NT2/D1 (cell line): ENCODE data around the gene FBLN7.

Source experiments
- DNase-seq: peaks from one replicate; pipeline ENCODE4 v3.0.0-alpha.2; 2011; ENCODE audit warnings: low read depth, low spot score
- H3K27me3 ChIP-seq: 2 replicates; pipeline ENCODE4 v1.6.0; 2011; ENCODE audit warnings: mild to moderate bottlenecking; ENCODE audit not compliant: insufficient read length, insufficient read depth
- H3K36me3 ChIP-seq: 2 replicates; pipeline ENCODE4 v1.6.1; 2011; ENCODE audit warnings: mild to moderate bottlenecking, low read length, mixed read lengths; ENCODE audit not compliant: insufficient read depth, insufficient read length
- H3K4me1 ChIP-seq: 2 replicates; pipeline ENCODE4 v1.5.1; 2011; ENCODE audit not compliant: insufficient read depth, insufficient read length
- H3K4me3 ChIP-seq: 2 replicates; pipeline ENCODE4 v1.5.1; 2011; ENCODE audit warnings: low read depth; ENCODE audit not compliant: insufficient read length
- H3K9ac ChIP-seq: 2 replicates; pipeline ENCODE4 v1.6.0; 2011; ENCODE audit warnings: low read depth; ENCODE audit not compliant: insufficient read length
- H3K9me3 ChIP-seq: 2 replicates; pipeline ENCODE4 v1.5.1; 2011; ENCODE audit warnings: mild to moderate bottlenecking, low read length; ENCODE audit not compliant: insufficient read depth
- SUZ12 ChIP-seq: IDR thresholded peaks from 2 replicates; pipeline ENCODE4 v1.6.1; 2011; ENCODE audit not compliant: insufficient read length, insufficient read depth; ENCODE audit errors: extremely low read depth
- YY1 ChIP-seq: IDR thresholded peaks from 2 replicates; pipeline ENCODE4 v1.6.1; 2011; ENCODE audit not compliant: insufficient read length, insufficient read depth
- ZNF274 ChIP-seq: IDR thresholded peaks from 2 replicates; pipeline ENCODE4 v1.6.1; 2011; ENCODE audit warnings: mild to moderate bottlenecking, low read depth, low read length

FBLN7 gene, protein sequence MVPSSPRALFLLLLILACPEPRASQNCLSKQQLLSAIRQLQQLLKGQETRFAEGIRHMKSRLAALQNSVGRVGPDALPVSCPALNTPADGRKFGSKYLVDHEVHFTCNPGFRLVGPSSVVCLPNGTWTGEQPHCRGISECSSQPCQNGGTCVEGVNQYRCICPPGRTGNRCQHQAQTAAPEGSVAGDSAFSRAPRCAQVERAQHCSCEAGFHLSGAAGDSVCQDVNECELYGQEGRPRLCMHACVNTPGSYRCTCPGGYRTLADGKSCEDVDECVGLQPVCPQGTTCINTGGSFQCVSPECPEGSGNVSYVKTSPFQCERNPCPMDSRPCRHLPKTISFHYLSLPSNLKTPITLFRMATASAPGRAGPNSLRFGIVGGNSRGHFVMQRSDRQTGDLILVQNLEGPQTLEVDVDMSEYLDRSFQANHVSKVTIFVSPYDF

DNA sequence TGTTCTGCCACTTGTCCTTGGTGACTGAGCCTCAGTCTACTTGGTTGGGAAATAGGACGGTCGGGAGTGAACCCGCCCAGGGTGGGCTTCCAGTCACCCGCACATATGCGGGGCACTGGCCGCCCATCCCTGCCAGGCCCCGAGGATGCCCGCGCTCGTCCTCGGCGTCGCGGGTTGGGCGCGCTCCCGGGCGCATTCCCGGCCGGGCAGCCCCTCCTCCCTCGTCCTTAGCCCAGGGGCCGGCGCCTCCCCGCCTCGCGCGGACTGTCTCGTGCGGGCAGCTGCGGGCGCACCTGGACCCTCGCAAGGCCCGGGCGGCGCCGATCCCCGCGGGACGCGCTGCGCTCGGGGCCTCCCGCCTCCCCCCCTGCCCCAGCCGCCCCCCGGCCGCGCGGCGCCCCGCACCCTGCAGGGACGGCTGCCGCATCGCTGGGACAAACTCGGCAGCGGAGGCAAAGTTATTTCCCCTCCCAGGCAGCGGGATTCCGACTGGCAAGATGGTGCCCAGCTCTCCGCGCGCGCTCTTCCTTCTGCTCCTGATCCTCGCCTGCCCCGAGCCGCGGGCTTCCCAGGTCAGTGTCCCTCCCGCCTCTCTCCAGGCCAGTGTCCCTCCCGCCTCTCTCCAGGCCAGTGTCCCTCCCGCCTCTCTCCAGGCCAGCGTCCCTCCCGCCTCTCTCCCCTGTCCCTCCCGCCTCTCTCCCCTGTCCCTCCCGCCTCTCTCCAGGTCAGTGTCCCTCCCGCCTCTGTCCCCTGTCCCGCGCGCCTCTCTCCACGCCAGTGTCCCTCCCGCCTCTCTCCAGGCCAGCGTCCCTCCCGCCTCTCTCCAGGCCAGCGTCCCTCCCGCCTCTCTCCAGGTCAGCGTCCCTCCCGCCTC lies at the start of gene FBLN7:
Gene FBLN7, plus strand, starts transcription at position 227 of the 874 bp plus-strand sequence. Its CDS starts 271 bp downstream, at position 498.
- TF ChIP-seq ZNF274 (no peak), SUZ12 (no peak), YY1 (no peak)
- Histone ChIP-seq H3K4me1 (no peaks in the 10 kb centered on the region), H3K9me3 (peaks cover 2% of the 10 kb centered on the region; the same call in 1 of the 2 replicates), H3K36me3 (no peaks in the 10 kb centered on the region), H3K4me3 (peak within 1 kb of the TSS; percentile 59), H3K27me3 (peaks cover 72% of the 10 kb centered on the region), H3K9ac (peak within 1 kb of the TSS; percentile 32)
- DNase-seq = no peak

GRCh38 chr2:112089375-112089774 lies 48.8 kb upstream of the FBLN7 start:
- no peak for DNase-seq
- Histone ChIP-seq H3K27me3 (no peaks in the 10 kb centered on the region), H3K4me1 (no peaks in the 10 kb centered on the region), H3K36me3 (peaks cover 53% of the 10 kb centered on the region), H3K4me3 (no peak overlapping the region), H3K9ac (no peak overlapping the region), H3K9me3 (no peaks in the 10 kb centered on the region)
- TF ChIP-seq ZNF274 = no peak
- TF ChIP-seq YY1 = no peak
- TF ChIP-seq SUZ12 = no peak

- Histone ChIP-seq H3K27me3 (no peaks in the 10 kb centered on the region), H3K9ac (no peak overlapping the region), H3K36me3 (peaks cover 24% of the 10 kb centered on the region), H3K4me1 (no peaks in the 10 kb centered on the region), H3K9me3 (no peaks in the 10 kb centered on the region), H3K4me3 (no peak overlapping the region)
- TF ChIP-seq ZNF274 (no peak), SUZ12 (no peak), YY1 (no peak)
- no peak for DNase-seq
These were observed 45.7 kb upstream of the FBLN7 start for GRCh38 chr2:112092286-112093041.

DNA sequence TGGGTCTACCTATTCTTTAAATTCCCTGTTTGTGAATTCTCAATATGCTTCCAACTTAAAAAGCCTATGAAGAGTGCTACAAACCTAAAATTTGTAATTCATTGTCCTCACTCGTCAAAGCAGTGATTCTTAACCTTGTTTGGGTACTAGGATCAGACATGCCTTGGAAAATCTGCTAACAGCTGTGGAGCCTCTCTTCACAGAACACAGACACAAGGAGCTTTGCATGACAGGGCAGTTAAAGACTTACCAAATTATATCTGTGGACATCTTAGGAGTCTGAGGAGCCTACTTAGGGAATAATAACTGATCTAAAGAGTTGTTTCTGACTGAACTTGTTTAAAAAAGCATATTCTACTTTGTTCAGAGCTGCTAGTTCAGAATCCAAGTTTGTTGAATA lies 45.0 kb upstream of the FBLN7 start:
- Histone ChIP-seq H3K4me1 (no peaks in the 10 kb centered on the region), H3K9ac (no peak overlapping the region), H3K27me3 (no peaks in the 10 kb centered on the region), H3K36me3 (peaks cover 17% of the 10 kb centered on the region), H3K4me3 (no peak overlapping the region), H3K9me3 (no peaks in the 10 kb centered on the region)
- DNase-seq = no peak
- TF ChIP-seq ZNF274 (no peak), YY1 (no peak), SUZ12 (no peak)

- Histone ChIP-seq H3K9me3 (no peaks in the 10 kb centered on the region), H3K4me3 (no peak overlapping the region), H3K36me3 (peaks cover 17% of the 10 kb centered on the region), H3K4me1 (no peaks in the 10 kb centered on the region), H3K27me3 (no peaks in the 10 kb centered on the region), H3K9ac (no peak overlapping the region)
- no peak for TF ChIP-seq ZNF274
- no peak for TF ChIP-seq YY1
- no peak for TF ChIP-seq SUZ12
- no peak for DNase-seq
These were observed 42.5 kb upstream of the FBLN7 start for GRCh38 chr2:112095681-112096080.

- Histone ChIP-seq H3K4me1 (no peaks in the 10 kb centered on the region), H3K9ac (no peak overlapping the region), H3K9me3 (no peaks in the 10 kb centered on the region), H3K4me3 (no peak overlapping the region), H3K36me3 (peaks cover 17% of the 10 kb centered on the region), H3K27me3 (no peaks in the 10 kb centered on the region)
- TF ChIP-seq YY1 = no peak
- no peak for TF ChIP-seq ZNF274
- TF ChIP-seq SUZ12 = no peak
- DNase-seq = no peak
These were observed 42.1 kb upstream of the FBLN7 start for GRCh38 chr2:112096098-112096497.
